Large intestine (tissue), 3 donors: Measurements from ENCODE around the gene SRSF10. TPM values are rescaled to one million over a fixed set of nuclear protein-coding genes. Genes with fewer than 3 reads are reported as not detected.

Experiments
- DNase-seq, 2 donors: peaks; one replicate each; pipeline versions ENCODE4 v3.0.0 to v3.0.0-alpha.2; 2013
- H3K27ac ChIP-seq: one replicate; pipeline ENCODE4 v1.5.1; 2013; ENCODE audit warnings: low read length
- H3K27me3 ChIP-seq: 2 replicates; pipeline ENCODE4 v1.6.1; 2013; ENCODE audit warnings: low read length; ENCODE audit not compliant: control insufficient read depth, insufficient read depth
- H3K36me3 ChIP-seq: 2 replicates; pipeline ENCODE4 v1.6.1; 2013; ENCODE audit warnings: low read length; ENCODE audit not compliant: control insufficient read depth, insufficient read depth
- H3K4me1 ChIP-seq: one replicate; pipeline ENCODE4 v1.6.1; 2013; ENCODE audit warnings: low read length; ENCODE audit not compliant: control insufficient read depth, insufficient read depth
- H3K4me3 ChIP-seq: one replicate; pipeline ENCODE4 v1.5.1; 2013; ENCODE audit warnings: low read length
- H3K9me3 ChIP-seq: one replicate; pipeline ENCODE4 v1.6.1; 2013; ENCODE audit warnings: mild to moderate bottlenecking, low read depth, low read length, moderate library complexity; ENCODE audit not compliant: control insufficient read depth
- WGBS: methylation state at CpG from one replicate; pipeline ENCODE4 v1.1.5; 2013; ENCODE audit warnings: low lambda C conversion rate; ENCODE audit not compliant: insufficient coverage; 5-methylcytosine and 5-hydroxymethylcytosine counted together
- polyA plus RNA-seq: library from polyadenylated mRNA; unstranded; fragments of 120-200 nt; gene quantifications from one replicate; pipeline ENCODE4 v1.2.1, GENCODE V29; 2013

The SRSF10 gene
- polyA plus RNA-seq, 1 donor, result 169 TPM

DNA sequence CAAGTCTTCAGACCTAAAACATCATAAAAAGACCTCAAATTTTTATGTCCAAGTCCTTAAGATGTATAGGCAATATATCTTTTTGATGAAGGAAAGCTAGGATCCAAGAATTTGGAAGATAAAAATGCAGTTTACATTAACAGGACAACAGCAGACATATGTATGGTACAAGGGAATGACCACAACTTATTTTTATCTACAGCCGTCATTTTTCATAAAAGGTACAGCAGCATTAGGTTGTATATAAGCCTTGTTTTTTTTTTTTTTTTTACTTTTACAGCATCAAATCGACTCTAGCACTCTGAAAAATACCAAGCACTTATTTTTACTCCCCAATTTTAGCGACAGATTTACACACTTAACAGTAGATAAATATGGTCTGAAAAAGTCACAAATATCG, 1.3 kb downstream of the SRSF10 start:
- H3K27ac ChIP-seq, result no peak overlapping the region
- H3K4me1 ChIP-seq, result peaks cover 17% of the 10 kb centered on the region
- no peaks in the 10 kb centered on the region for H3K9me3 ChIP-seq
- no peaks in the 10 kb centered on the region for H3K27me3 ChIP-seq
- no peak for DNase-seq
- WGBS, result 0% methylated on average over 3 of the region's 4 CpGs
- peaks cover 18% of the 10 kb centered on the region for H3K36me3 ChIP-seq
- H3K4me3 ChIP-seq, result peak overlapping the region; percentile 95

DNA sequence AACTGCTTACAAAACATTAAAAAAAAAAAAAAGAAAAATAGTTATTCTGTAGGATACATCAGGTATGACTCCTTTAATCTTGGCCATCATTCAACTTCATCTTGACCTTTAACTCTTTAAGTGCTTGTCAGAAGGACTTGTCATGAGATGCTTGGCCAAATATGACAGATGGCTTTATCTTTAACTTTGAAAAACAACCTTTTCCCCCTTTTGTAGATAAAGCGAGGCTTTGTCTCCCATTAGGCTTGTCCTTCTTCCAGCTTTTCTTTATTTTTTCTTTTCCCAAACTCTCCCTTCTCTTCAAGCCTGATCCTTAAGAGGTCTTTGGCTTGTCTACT, 2.3 kb downstream of the SRSF10 start:
- no CpG with 5 or more reads among the region's 1 CpG for WGBS
- peaks cover 17% of the 10 kb centered on the region for H3K4me1 ChIP-seq
- no peak overlapping the region for H3K27ac ChIP-seq
- no peak for DNase-seq
- peaks cover 24% of the 10 kb centered on the region for H3K36me3 ChIP-seq
- no peak overlapping the region for H3K4me3 ChIP-seq
- H3K9me3 ChIP-seq, result no peaks in the 10 kb centered on the region
- H3K27me3 ChIP-seq, result no peaks in the 10 kb centered on the region

DNA sequence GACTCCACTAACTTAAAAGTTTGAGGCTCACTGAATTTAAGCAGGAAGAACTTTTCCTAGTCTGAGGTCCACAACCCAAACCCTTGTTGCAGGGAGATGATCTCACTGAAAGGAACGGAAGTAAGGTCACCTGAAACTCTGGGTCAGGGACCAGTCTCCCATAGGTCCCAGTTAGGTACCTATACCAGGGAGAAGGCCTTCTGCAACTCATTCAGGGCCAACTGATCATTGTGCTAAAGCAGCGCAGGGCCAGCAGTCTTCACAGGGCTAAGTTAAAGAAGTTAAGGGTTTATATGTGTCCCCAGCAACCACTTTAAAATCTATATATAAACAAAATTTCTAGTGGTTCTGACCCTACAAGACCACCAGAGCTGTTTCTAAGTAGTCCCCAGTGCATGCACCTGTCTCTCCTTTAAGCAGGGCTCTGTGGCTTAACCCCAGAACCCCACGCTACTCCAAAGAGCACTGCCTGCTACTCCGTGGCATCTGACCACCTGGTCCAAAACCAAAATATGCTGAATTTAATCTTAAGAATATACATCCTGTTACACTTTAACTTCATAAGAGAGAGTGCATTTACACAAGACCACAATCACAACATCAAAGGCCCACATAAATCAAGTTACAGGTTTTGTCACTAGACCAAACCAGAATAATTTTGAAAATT, 2.8 kb downstream of the SRSF10 start:
- peaks cover 25% of the 10 kb centered on the region for H3K36me3 ChIP-seq
- no peaks in the 10 kb centered on the region for H3K27me3 ChIP-seq
- no peak overlapping the region for H3K4me3 ChIP-seq
- H3K9me3 ChIP-seq, result no peaks in the 10 kb centered on the region
- WGBS, result no CpG with 5 or more reads among the region's 4 CpGs
- peaks cover 17% of the 10 kb centered on the region for H3K4me1 ChIP-seq
- DNase-seq, result no peak
- H3K27ac ChIP-seq, result no peak overlapping the region

DNA sequence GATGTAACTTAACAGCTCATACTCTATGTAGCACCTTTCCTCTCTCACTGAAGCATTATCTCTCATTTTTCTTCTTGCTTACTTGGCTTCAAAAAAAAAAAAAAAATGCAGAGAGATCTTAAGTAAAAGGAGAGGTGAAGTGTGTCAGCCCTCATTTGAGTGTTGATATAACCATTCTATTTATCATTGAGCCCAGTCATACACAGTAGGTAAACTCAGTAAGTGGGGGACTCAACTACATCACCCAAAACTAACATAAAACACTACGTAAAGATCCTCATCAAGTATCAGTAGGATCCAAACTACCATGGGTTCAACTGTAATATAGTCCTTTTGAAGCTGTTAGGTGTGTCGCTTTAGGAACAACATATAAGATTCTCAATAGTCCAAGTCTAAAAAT, 12.3 kb downstream of the SRSF10 start:
- Histone ChIP-seq H3K36me3 (peaks cover 40% of the 10 kb centered on the region), H3K27ac (no peak overlapping the region), H3K4me1 (no peaks in the 10 kb centered on the region), H3K27me3 (no peaks in the 10 kb centered on the region), H3K9me3 (no peaks in the 10 kb centered on the region), H3K4me3 (no peak overlapping the region)
- WGBS, result no CpG with 5 or more reads among the region's 2 CpGs
- DNase-seq, result no peak

DNA sequence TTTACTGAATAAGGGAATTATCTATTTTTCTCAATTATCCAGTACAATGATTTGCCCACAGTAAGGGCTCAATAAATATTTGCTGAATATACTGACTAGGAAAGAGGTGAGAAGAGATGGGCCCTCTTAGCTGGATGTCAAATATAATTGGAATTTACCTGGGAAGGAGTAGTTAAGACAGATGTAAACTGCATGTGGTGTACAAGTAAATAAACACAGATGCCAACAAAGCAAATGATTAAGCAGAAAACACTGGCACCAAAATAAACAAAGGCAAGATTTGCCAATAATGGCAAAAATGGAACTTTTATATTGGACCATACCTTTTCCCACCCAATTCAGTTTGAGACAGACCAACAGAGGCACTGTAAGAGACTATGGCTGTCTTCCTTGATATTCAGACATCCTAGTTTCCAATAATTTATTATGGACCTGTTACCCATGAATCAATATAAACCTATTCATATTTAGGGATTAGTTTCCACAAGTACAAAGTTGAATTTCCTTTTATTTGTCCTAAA, 13.1 kb downstream of the SRSF10 start:
- Histone ChIP-seq H3K27ac (no peak overlapping the region), H3K36me3 (peaks cover 36% of the 10 kb centered on the region), H3K4me1 (no peaks in the 10 kb centered on the region), H3K27me3 (no peaks in the 10 kb centered on the region), H3K4me3 (no peak overlapping the region), H3K9me3 (no peaks in the 10 kb centered on the region)
- DNase-seq, result no peak

DNA sequence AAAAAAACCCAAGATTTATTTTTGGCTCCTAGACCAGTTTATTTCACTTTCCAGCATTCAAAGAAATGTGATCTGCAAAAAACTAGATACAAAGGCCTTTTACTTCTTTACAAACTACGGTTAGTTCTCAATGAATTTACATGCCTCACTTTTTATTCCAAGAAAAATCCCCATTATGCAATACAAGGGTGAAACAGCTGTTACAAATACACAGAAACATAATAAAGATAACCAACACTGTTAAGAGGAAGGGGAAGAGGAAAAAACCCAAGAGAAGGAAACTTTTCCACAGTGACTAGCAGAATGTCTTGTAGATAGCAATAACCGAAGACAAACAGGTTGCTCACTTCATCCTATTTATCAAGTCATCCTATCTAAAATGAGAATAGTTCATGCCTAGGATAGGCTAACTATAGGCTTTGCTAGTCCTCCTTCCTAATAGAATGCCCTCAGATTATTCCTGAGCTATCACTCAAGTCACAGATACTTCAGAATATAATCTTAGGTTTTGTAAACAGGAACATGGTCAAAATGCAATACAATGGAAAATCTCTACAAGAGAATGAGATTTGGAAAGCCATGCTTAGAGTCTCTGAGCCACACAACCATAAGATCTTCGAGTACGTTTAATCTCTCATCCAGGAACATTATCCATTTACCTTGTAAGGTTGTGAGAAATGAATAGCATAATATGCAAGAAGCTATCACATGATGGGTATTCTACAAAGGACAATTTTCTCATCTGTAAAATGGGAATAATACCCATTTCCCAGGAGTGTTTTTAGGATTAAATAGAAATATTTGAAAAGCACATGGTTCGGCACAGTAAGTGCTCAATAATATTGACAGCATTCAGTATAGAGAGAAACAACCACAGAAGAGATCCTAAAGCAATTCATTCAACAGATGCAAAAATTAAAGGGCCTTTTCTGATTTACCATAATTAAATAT, 15.1 kb downstream of the SRSF10 start:
- Histone ChIP-seq H3K27ac (peak overlapping the region; percentile 46), H3K27me3 (no peaks in the 10 kb centered on the region), H3K4me1 (no peaks in the 10 kb centered on the region), H3K36me3 (peaks cover 23% of the 10 kb centered on the region), H3K9me3 (no peaks in the 10 kb centered on the region), H3K4me3 (no peak overlapping the region)
- 87% methylated on average over 3 of the region's 5 CpGs for WGBS
- peak; percentile 25 to 61 for DNase-seq

DNA sequence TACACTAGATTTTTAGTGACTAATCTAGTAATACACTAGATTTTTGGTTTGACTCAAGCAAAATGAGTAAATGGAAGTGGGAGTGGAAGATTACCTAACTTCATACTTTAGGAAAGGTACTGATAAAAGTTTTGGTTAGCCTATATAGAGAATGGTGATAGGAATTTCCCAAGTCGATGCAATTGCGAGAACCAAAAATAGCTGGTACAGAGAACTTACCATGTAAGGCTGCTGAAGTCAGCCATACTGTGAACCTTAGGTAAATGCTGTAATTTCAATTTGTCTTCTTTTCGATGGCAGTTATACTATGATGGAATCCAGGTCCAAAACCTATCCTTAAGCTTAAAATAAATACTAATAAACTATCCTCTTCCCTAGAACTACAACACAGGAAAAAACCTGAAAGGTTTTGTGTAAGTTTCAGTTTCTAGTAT, 15.9 kb downstream of the SRSF10 start:
- H3K36me3 ChIP-seq, result peaks cover 22% of the 10 kb centered on the region
- WGBS, result no CpG with 5 or more reads among the region's 3 CpGs
- peak overlapping the region; percentile 46 for H3K27ac ChIP-seq
- no peaks in the 10 kb centered on the region for H3K27me3 ChIP-seq
- H3K4me3 ChIP-seq, result no peak overlapping the region
- no peak for DNase-seq
- no peaks in the 10 kb centered on the region for H3K4me1 ChIP-seq
- H3K9me3 ChIP-seq, result no peaks in the 10 kb centered on the region

DNA sequence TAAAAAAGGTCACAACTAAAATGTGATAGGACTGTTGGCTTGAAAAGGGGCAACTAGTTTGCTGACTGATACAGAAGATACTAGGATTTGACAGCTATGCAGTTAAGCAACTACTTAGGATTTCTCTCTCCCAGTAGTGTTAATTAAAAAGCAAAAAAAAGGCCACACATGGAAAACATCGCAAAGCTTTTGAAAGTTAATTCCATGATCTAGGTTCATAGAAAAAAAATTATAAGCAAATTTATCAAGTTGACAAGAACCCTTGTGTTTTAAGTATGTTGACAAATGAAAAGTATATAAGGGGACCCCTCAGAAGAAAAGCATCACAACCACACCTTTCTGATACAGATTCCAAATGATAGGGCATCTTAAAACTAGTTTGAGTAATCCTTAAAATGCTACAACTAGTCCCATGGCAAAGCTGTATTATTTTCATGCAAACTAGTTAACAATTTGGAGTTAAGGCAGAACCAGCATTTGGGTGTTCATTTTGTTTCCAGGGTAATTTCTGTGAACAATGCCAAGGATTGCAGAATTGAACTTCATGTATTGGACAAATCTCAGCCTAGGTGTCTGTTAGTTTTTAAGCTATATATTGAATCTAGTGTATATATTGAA, 16.4 kb downstream of the SRSF10 start:
- H3K27ac ChIP-seq, result peak overlapping the region; percentile 46
- 86% methylated on average over 1 of the region's 1 CpG for WGBS

DNA sequence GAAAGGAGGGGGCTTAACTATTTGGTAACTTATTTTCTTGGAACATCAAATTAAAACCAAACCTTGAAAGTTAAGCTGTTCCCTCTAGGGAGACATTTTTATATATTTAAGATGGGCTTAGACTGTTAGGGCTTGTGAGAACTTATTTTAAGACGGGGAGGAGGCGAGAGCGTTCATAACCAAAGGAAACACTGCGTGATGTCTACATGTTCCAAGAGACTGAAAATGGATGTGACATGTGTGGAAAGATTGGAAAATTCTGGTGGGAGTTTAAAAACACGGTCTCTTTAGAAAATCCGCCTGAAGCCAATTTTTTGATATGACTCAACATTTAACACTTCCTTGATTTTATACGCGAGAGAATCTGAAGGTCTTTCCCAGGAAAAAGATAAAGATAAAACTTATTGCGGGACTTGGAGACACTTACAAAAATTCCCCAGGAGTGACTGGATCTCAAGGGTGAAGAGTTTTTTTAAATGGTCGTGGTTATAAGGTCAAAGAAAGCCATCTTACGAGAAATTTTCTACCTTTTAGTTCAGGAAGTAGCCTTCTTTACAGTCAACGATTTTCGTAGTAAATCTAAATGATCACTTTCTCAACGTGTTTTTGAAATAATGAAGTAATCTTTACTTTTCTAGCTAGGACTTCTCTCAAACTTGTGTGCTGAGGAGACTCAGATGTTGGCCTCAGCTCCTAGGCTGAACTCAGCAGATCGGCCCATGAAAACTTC, 19.7 kb downstream of the SRSF10 start:
- H3K4me1 ChIP-seq, result peaks cover 5% of the 10 kb centered on the region
- peak overlapping the region; percentile 77 for H3K4me3 ChIP-seq
- H3K27ac ChIP-seq, result peak overlapping the region; percentile 99
- DNase-seq, result peak in 1 of 2 donors; percentile 38
- 3% methylated on average over 6 of the region's 15 CpGs for WGBS
- H3K9me3 ChIP-seq, result no peaks in the 10 kb centered on the region
- H3K27me3 ChIP-seq, result no peaks in the 10 kb centered on the region
- peaks cover 9% of the 10 kb centered on the region for H3K36me3 ChIP-seq

More for the DNA sequence above, 16.4 kb downstream of the SRSF10 start:
- Histone ChIP-seq H3K36me3 (peaks cover 22% of the 10 kb centered on the region), H3K4me1 (no peaks in the 10 kb centered on the region), H3K4me3 (no peak overlapping the region), H3K27me3 (no peaks in the 10 kb centered on the region), H3K9me3 (no peaks in the 10 kb centered on the region)
- DNase-seq, result no peak
